H1 (cell line): Measurements from ENCODE around the gene NCK2. TPM values are rescaled to one million over a fixed set of nuclear protein-coding genes. Genes with fewer than 3 reads are reported as not detected.

Source experiments
- CTCF ChIA-PET: fragments of 300-600 bp; sonication (Branson Sonifier 250); formaldehyde crosslinking; loops from one replicate; lab custom pipeline; 2021; ENCODE audit not compliant: partially characterized antibody; lab: Charles Lee
- POLR2A ChIA-PET: fragments of 300-600 bp; sonication (Branson Sonifier 250); formaldehyde crosslinking; loops from one replicate; lab custom pipeline; 2021; ENCODE audit warnings: inconsistent platforms; ENCODE audit not compliant: partially characterized antibody; lab: Charles Lee
- DNase-seq, 2 experiments: peaks; one replicate each; pipeline versions ENCODE4 v3.0.0 to v3.0.0-alpha.2; 2010 to 2022; ENCODE audit warnings: low spot score in 2 of 2, low read depth in 1 of 2, mixed read lengths in 1 of 2
- FAIRE-seq: peaks from 2 replicates; lab custom pipeline; 2011; peaks lifted over from hg19 to GRCh38; lab: Jason Lieb, UNC
- H2AFZ ChIP-seq: 2 replicates; pipeline ENCODE4 v1.8.1; 2012; ENCODE audit warnings: low read length, inconsistent platforms
- H2AK5ac ChIP-seq: 2 replicates; pipeline ENCODE4 v1.6.1; 2013; ENCODE audit warnings: low read depth, low read length
- H2BK120ac ChIP-seq: replicated peaks from 2 replicates; pipeline ENCODE3; 2013; ENCODE audit warnings: low read depth, low read length, inconsistent platforms
- H2BK12ac ChIP-seq: 2 replicates; pipeline ENCODE4 v1.6.1; 2013; ENCODE audit warnings: low read depth, low read length
- H2BK15ac ChIP-seq: 2 replicates; pipeline ENCODE4 v1.6.1; 2013; ENCODE audit warnings: low read length
- H2BK20ac ChIP-seq: 2 replicates; pipeline ENCODE4 v1.6.1; 2013; ENCODE audit warnings: low read length
- H2BK5ac ChIP-seq: 2 replicates; pipeline ENCODE4 v1.6.1; 2013; ENCODE audit warnings: low read depth, low read length
- H3K14ac ChIP-seq: 2 replicates; pipeline ENCODE4 v1.6.1; 2013; ENCODE audit warnings: inconsistent platforms; ENCODE audit not compliant: insufficient read length
- H3K18ac ChIP-seq: 2 replicates; pipeline ENCODE4 v1.6.1; 2013; ENCODE audit warnings: low read length; ENCODE audit errors: extremely low read depth
- H3K23ac ChIP-seq: 2 replicates; pipeline ENCODE4 v1.6.1; 2013; ENCODE audit warnings: inconsistent platforms; ENCODE audit not compliant: insufficient read length
- H3K23me2 ChIP-seq: 2 replicates; pipeline ENCODE4 v1.6.1; 2013; ENCODE audit warnings: low read depth, low read length
- H3K27ac ChIP-seq: 2 replicates; pipeline ENCODE4 v1.6.1; 2011; ENCODE audit warnings: low read depth, low read length, inconsistent platforms
- H3K27me3 ChIP-seq, 4 experiments: replicated peaks in 1 of 4; 1 replicate in 1 of 4; 2 replicates in 3 of 4; pipeline versions ENCODE4 v1.6.1 to v1.8.1; 2011 to 2013; ENCODE audit warnings: low read length in 3 of 4, mild to moderate bottlenecking in 3 of 4, inconsistent platforms in 2 of 4, mixed read lengths in 2 of 4, moderate library complexity in 1 of 4; ENCODE audit not compliant: control insufficient read depth in 3 of 4, insufficient read depth in 3 of 4; ENCODE audit errors: extremely low read depth in 1 of 4
- H3K36me3 ChIP-seq, 4 experiments: 2 replicates each; pipeline versions ENCODE4 v1.6.1 to v1.8.1; 2011 to 2013; ENCODE audit warnings: mild to moderate bottlenecking in 4 of 4, low read length in 3 of 4, moderate library complexity in 2 of 4, control low read depth in 1 of 4, inconsistent platforms in 1 of 4; ENCODE audit not compliant: insufficient read depth in 4 of 4, control insufficient read depth in 2 of 4
- H3K4ac ChIP-seq: replicated peaks from 2 replicates; pipeline ENCODE3; 2013; ENCODE audit warnings: low read length, low read depth, mixed read lengths, inconsistent platforms; ENCODE audit not compliant: insufficient read length
- H3K4me1 ChIP-seq, 4 experiments: replicated peaks in 1 of 4; 1 replicate in 1 of 4; 2 replicates in 3 of 4; pipeline versions ENCODE4 v1.6.1 to v1.8.1; 2011 to 2013; ENCODE audit warnings: low read length in 3 of 4, inconsistent platforms in 2 of 4, mixed read lengths in 1 of 4; ENCODE audit not compliant: insufficient read depth in 4 of 4, control insufficient read depth in 3 of 4
- H3K4me2 ChIP-seq, 2 experiments: 2 replicates each; pipeline versions ENCODE4 v1.6.1 to v1.8.1; 2011 to 2013; ENCODE audit warnings: low read depth in 2 of 2, low read length in 2 of 2, control low read depth in 1 of 2, inconsistent platforms in 1 of 2, mild to moderate bottlenecking in 1 of 2; ENCODE audit not compliant: insufficient read depth in 1 of 2
- H3K4me3 ChIP-seq, 4 experiments: fragments of 200-600, 300-600 bp in 1 of 4; sonication (generic), shearing (Covaris generic), sonication (Bioruptor Twin) in 1 of 4; 2 replicates each; pipeline versions ENCODE4 v1.5.1 to v1.8.1; 2011 to 2016; ENCODE audit warnings: low read length in 4 of 4, low read depth in 3 of 4, control low read depth in 2 of 4, inconsistent platforms in 2 of 4, mild to moderate bottlenecking in 2 of 4, mixed read lengths in 1 of 4, moderate library complexity in 1 of 4; ENCODE audit not compliant: insufficient read depth in 2 of 4; ENCODE audit errors: extremely low read depth in 1 of 4
- H3K56ac ChIP-seq: replicated peaks from 2 replicates; pipeline ENCODE3; 2013; ENCODE audit warnings: low read depth, mild to moderate bottlenecking, mixed read lengths, low read length, inconsistent platforms; ENCODE audit not compliant: insufficient read length
- H3K79me1 ChIP-seq: 2 replicates; pipeline ENCODE4 v1.6.1; 2013; ENCODE audit warnings: low read depth, low read length, control low read depth
- H3K79me2 ChIP-seq, 2 experiments: 2 replicates each; pipeline versions ENCODE4 v1.6.1 to v1.8.1; 2012 to 2013; ENCODE audit warnings: low read length in 2 of 2, mild to moderate bottlenecking in 2 of 2, inconsistent platforms in 1 of 2; ENCODE audit not compliant: insufficient read depth in 2 of 2, control insufficient read depth in 1 of 2
- H3K9ac ChIP-seq, 4 experiments: replicated peaks in 1 of 4; 1 replicate in 1 of 4; 2 replicates in 3 of 4; pipeline versions ENCODE4 v1.6.1 to v1.8.1; 2011 to 2013; ENCODE audit warnings: low read depth in 3 of 4, low read length in 3 of 4, control low read depth in 2 of 4, mild to moderate bottlenecking in 2 of 4, moderate library complexity in 2 of 4, inconsistent platforms in 1 of 4; ENCODE audit errors: extremely low read depth in 1 of 4
- H3K9me3 ChIP-seq, 2 experiments: 2 replicates each; pipeline versions ENCODE4 v1.6.1 to v1.8.1; 2012 to 2013; ENCODE audit warnings: mild to moderate bottlenecking in 2 of 2, moderate library complexity in 2 of 2, control low read depth in 1 of 2, inconsistent platforms in 1 of 2, low read depth in 1 of 2, low read length in 1 of 2, mixed read lengths in 1 of 2; ENCODE audit not compliant: insufficient read depth in 2 of 2
- H4K20me1 ChIP-seq, 2 experiments: replicated peaks in 1 of 2; 2 replicates each; pipeline versions ENCODE3 to v1.8.1; 2011 to 2013; ENCODE audit warnings: inconsistent platforms in 2 of 2, low read length in 2 of 2, mild to moderate bottlenecking in 1 of 2; ENCODE audit not compliant: insufficient read depth in 2 of 2, control insufficient read depth in 1 of 2
- H4K5ac ChIP-seq: 2 replicates; pipeline ENCODE4 v1.6.1; 2013; ENCODE audit warnings: low read length, low read depth, mixed read lengths, inconsistent platforms; ENCODE audit not compliant: insufficient read length
- H4K8ac ChIP-seq: 2 replicates; pipeline ENCODE4 v1.8.0; 2013; ENCODE audit warnings: mild to moderate bottlenecking, moderate library complexity, low read length, inconsistent platforms; ENCODE audit not compliant: insufficient read depth; ENCODE audit errors: extremely low read depth
- H4K91ac ChIP-seq: replicated peaks from 2 replicates; pipeline ENCODE3; 2013; ENCODE audit warnings: low read length, mixed read lengths, inconsistent platforms; ENCODE audit not compliant: insufficient read length
- ASH2L ChIP-seq: fragments of 200-600, 300-600 bp; sonication (generic); IDR thresholded peaks from one replicate; pipeline ENCODE4 v1.7.1; 2017; ENCODE audit warnings: low read length
- BRCA1 ChIP-seq: IDR thresholded peaks from 2 replicates; pipeline ENCODE4 v1.6.1; 2012; ENCODE audit warnings: low read depth, low read length, improper control_type of control experiment
- CBX5 ChIP-seq: fragments of 300-800, 300-1000 bp; sonication (generic); IDR thresholded peaks from 2 replicates; pipeline ENCODE4 v1.7.1; 2016; ENCODE audit warnings: antibody characterized with exemption, low read length, low read depth
- GTF2F1 ChIP-seq: IDR thresholded peaks from 2 replicates; pipeline ENCODE4 v1.6.1; 2012; ENCODE audit warnings: low read depth, low read length, improper control_type of control experiment, borderline replicate concordance
- MAX ChIP-seq: IDR thresholded peaks from 2 replicates; pipeline ENCODE4 v1.6.1; 2012; ENCODE audit warnings: inconsistent platforms
- NANOG ChIP-seq: IDR thresholded peaks from 2 replicates; pipeline ENCODE4 v1.6.1; 2011; ENCODE audit warnings: low read length, low read depth, mild to moderate bottlenecking, inconsistent platforms; ENCODE audit not compliant: insufficient read depth, poor library complexity, severe bottlenecking
- RAD21 ChIP-seq, 2 experiments: IDR thresholded peaks in 1 of 2; conservative IDR thresholded peaks in 1 of 2; 2 replicates each; pipeline ENCODE4 v1.6.1; 2011; ENCODE audit warnings: low read depth in 2 of 2, low read length in 2 of 2, improper control_type of control experiment in 1 of 2, inconsistent platforms in 1 of 2, mild to moderate bottlenecking in 1 of 2, moderate library complexity in 1 of 2
- TAF1 ChIP-seq: IDR thresholded peaks from 2 replicates; pipeline ENCODE4 v1.6.1; 2011; ENCODE audit warnings: mild to moderate bottlenecking, low read depth, low read length
- polyA plus RNA-seq, 7 experiments: library from polyadenylated mRNA; depleted of rRNA in 3 of 7; stranded (reverse) in 5 of 7; unstranded in 2 of 7; fragments of >200 nt in 5 of 7; fragments of 200-250 nt in 2 of 7; gene quantifications; 1 replicate in 5 of 7; 2 replicates in 1 of 7; 4 replicates in 1 of 7; pipeline versions ENCODE4 v1.2.1 to v1.2.3, GENCODE V29; 2011 to 2013; ENCODE audit warnings: missing spikeins in 2 of 7, mixed read lengths in 2 of 7
- total RNA-seq: library from RNA; stranded (reverse); fragmentation: NEBNext Ultra II Directional; extraction: Animal tissue kit (Norgen Biotek cat#: 25700); gene quantifications from 2 replicates; pipeline ENCODE4 v1.2.1, GENCODE V29; 2021
- TF ChIP-seq, protein P1 (sequence below), 3 experiments: IDR thresholded peaks; 1 replicate in 2 of 3; 2 replicates in 1 of 3; pipeline versions ENCODE4 v1.5.1 to v1.6.1; 2011; ENCODE audit warnings: low read length in 3 of 3, mild to moderate bottlenecking in 3 of 3, inconsistent platforms in 2 of 3, low read depth in 1 of 3, moderate library complexity in 1 of 3; ENCODE audit not compliant: insufficient read depth in 1 of 3; ENCODE audit errors: control extremely low read depth in 1 of 3
- TF ChIP-seq, protein P2 (sequence below): IDR thresholded peaks from 2 replicates; pipeline ENCODE4 v1.6.1; 2012; ENCODE audit warnings: low read length, inconsistent platforms

Gene NCK2
- total and polyA plus RNA-seq, 2 of the 8 experiments (the other 6 are each of a cell fraction or from before 2014, with no cell fraction given): 30.3 to 65.7 TPM

GRCh38 chr2:105919826-105920225 lies 175.1 kb downstream of the NCK2 start:
- FAIRE-seq: no peak
- Histone ChIP-seq H2AK5ac (no peak overlapping the region), H2BK12ac (no peak overlapping the region)
- TF ChIP-seq, protein P1, sequence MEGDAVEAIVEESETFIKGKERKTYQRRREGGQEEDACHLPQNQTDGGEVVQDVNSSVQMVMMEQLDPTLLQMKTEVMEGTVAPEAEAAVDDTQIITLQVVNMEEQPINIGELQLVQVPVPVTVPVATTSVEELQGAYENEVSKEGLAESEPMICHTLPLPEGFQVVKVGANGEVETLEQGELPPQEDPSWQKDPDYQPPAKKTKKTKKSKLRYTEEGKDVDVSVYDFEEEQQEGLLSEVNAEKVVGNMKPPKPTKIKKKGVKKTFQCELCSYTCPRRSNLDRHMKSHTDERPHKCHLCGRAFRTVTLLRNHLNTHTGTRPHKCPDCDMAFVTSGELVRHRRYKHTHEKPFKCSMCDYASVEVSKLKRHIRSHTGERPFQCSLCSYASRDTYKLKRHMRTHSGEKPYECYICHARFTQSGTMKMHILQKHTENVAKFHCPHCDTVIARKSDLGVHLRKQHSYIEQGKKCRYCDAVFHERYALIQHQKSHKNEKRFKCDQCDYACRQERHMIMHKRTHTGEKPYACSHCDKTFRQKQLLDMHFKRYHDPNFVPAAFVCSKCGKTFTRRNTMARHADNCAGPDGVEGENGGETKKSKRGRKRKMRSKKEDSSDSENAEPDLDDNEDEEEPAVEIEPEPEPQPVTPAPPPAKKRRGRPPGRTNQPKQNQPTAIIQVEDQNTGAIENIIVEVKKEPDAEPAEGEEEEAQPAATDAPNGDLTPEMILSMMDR (IDR thresholded peaks at IDR 0.05; ENCODE audit: control extremely low read depth in 1 of 3, insufficient read depth in 1 of 3, low read depth in 1 of 3, low read length in 3 of 3): peak; percentile 64 to 82 (median 74)
- TF ChIP-seq CBX5 (no peak), RAD21 (IDR thresholded peaks at IDR 0.05 in 1 of 2, conservative IDR thresholded peaks at IDR 0.05 in 1 of 2; ENCODE audit: low read depth in 2 of 2, low read length in 2 of 2) (peak; percentile 59 to 71), NANOG (no peak), ASH2L (no peak), GTF2F1 (no peak), BRCA1 (no peak), MAX (no peak), TAF1 (no peak)
- TF ChIP-seq, protein P2, sequence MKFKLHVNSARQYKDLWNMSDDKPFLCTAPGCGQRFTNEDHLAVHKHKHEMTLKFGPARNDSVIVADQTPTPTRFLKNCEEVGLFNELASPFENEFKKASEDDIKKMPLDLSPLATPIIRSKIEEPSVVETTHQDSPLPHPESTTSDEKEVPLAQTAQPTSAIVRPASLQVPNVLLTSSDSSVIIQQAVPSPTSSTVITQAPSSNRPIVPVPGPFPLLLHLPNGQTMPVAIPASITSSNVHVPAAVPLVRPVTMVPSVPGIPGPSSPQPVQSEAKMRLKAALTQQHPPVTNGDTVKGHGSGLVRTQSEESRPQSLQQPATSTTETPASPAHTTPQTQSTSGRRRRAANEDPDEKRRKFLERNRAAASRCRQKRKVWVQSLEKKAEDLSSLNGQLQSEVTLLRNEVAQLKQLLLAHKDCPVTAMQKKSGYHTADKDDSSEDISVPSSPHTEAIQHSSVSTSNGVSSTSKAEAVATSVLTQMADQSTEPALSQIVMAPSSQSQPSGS: no peak

More at GRCh38 chr2:105919826-105920225, 175.1 kb downstream of the NCK2 start:
- Histone ChIP-seq H3K4me2 (no peak overlapping the region), H2BK120ac (no peak overlapping the region), H2BK20ac (no peak overlapping the region), H4K91ac (no peak overlapping the region), H3K27ac (no peak overlapping the region), H3K4me1 (no peaks in the 10 kb centered on the region), H3K14ac (no peak overlapping the region), H3K4me3 (no peak overlapping the region), H3K79me1 (no peaks in the 10 kb centered on the region), H3K36me3 (no peaks in the 10 kb centered on the region), H3K9me3 (peaks cover 2 to 10% of the 10 kb centered on the region in 2 experiments; a peak in 2 of 4 replicates), H3K18ac (no peak overlapping the region), H3K27me3 (no peaks in the 10 kb centered on the region), H3K23ac (no peak overlapping the region), H3K9ac (no peak overlapping the region), H3K79me2 (no peaks in the 10 kb centered on the region), H3K4ac (no peak overlapping the region), H4K8ac (no peak overlapping the region), H2AFZ (no peak overlapping the region), H2BK5ac (no peak overlapping the region), H4K5ac (no peak overlapping the region), H3K56ac (no peak overlapping the region), H2BK15ac (no peak overlapping the region), H4K20me1 (no peaks in the 10 kb centered on the region), H3K23me2 (no peaks in the 10 kb centered on the region)
- ChIA-PET POLR2A (interaction anchor here (0.6 kb wide), 2 partner anchors 313 to 382 kb away, joined by 3 to 4 read pairs; no protein-coding TSS in a partner anchor), CTCF (interaction anchor here (0.6 to 3.9 kb wide), 29 partner anchors 10 to 1154 kb away, joined by 3 to 17 read pairs (median 4); no protein-coding TSS in a partner anchor)
- DNase-seq: peak in 1 of 2 experiments; percentile 84
